ENCODE measurements around the gene PSMD11. TPM values are rescaled to one million over a fixed set of nuclear protein-coding genes. Genes with fewer than 3 reads are reported as not detected.

PSMD11 gene
- total and polyA plus RNA-seq, 4 donors, result 17.4 to 64.1 (median 53.4) TPM

DNA sequence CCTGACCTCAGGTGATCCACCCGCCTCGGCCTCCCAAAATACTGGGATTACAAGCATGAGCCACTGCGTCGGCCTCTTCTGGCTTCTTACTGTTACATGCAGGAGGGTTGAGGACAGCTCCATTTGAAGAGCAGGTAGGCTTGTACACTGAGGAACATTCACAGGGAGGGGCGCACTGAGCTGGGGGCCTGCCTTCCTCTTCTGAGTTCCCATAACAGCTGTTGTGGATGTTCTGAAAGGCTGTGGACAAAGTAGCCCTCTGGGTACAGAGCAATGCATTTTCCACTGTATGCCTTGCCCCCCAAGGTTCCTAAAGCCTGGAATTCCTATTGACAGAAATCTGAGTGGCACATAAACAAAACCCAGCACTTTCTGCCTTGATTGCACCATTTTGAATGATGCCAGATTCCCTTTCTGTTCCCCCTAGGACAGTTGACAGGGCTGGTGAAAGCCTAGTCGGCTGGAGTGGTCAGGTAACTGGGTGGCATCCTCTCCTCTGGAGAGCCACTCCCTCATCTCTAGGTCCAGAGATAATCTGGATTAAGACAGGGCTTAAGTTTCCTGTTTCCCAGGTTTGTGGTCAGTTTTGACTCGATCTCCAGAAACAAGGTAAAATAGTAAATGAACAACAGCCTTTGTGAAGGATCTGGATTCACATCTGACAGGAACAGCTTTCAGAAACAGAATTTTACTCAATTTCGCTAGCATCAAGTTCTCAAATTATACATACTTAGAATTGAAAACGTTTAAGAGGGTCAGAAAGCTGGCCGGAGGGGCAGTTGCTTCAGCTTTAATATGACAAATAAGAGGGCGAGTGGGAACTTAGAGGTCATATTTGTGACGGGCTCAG, 41.2 kb downstream of the PSMD11 start:
- peaks cover 0 to 4% of the 10 kb centered on the region in 2 donors for H3K36me3 ChIP-seq (ENCODE audit: control insufficient read depth in 1 of 2, insufficient read depth in 2 of 2, low read length in 1 of 2)
- no peaks in the 10 kb centered on the region for H3K4me1 ChIP-seq (ENCODE audit: control insufficient read depth in 1 of 2, insufficient read depth in 2 of 2, low read length in 2 of 2)
- H3K9me3 ChIP-seq (ENCODE audit: control insufficient read depth, low read length), result no peaks in the 10 kb centered on the region
- intact Hi-C loops (cut with DNase I), result loop anchor here in 1 of 2 donors (5.0 to 10.0 kb wide), 3 partner anchors 172 to 509 kb away; partner anchors contain the start of gene SPACA3
- no peak overlapping the region for H3K27ac ChIP-seq (ENCODE audit: low read depth in 1 of 2, low read length in 2 of 2)
- ATAC-seq (ENCODE audit: low FRiP score) (no peak), DNase-seq (no peak)
- H3K27me3 ChIP-seq (ENCODE audit: control insufficient read depth in 1 of 2, insufficient read depth in 2 of 2, low read length in 1 of 2), result no peaks in the 10 kb centered on the region
- no peak overlapping the region for H3K4me3 ChIP-seq (ENCODE audit: low read length in 2 of 2)
- WGBS, 2 donors, result 62 to 66% methylated on average over 12 of the region's 12 CpGs

DNA sequence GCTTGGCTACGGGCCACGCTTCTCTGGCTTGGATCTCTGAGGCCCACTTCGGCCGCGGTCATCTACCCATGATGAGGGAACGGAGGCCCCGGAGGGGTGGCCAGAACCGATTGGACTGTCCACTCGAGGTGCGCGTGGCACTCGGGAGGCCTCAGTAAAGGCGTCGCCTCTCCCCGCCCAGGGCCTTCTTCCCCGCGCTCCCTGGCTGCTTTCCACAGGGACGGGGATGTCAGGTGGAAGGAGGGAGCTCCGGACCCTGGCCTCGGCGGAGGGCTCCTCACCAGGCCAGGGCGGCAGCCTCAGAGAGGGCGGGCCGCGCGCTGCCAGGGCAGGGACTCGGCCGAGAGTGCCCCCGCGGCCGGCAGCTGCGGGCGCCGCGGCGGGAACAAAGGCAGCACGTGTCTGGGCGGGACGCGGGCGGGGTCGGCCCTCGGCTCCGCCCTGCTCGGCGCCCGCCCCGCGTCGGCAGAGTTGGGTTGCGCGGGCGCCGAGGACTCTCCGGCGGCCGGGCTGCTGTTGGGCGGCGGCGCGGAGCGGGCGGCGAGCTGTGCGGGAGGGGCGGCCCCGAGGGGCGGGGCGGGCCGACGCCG, 41.9 kb downstream of the PSMD11 start:
- Histone ChIP-seq H3K4me1 (ENCODE audit: control insufficient read depth in 1 of 2, insufficient read depth in 2 of 2, low read length in 2 of 2) (no peaks in the 10 kb centered on the region), H3K36me3 (ENCODE audit: control insufficient read depth in 1 of 2, insufficient read depth in 2 of 2, low read length in 1 of 2) (peaks cover 0 to 2% of the 10 kb centered on the region in 2 donors), H3K27me3 (ENCODE audit: control insufficient read depth in 1 of 2, insufficient read depth in 2 of 2, low read length in 1 of 2) (no peaks in the 10 kb centered on the region), H3K27ac (ENCODE audit: low read depth in 1 of 2, low read length in 2 of 2) (peak overlapping the region in 1 of 2 donors; percentile 28), H3K4me3 (ENCODE audit: low read length in 2 of 2) (peak overlapping the region; percentile 57 to 73), H3K9me3 (ENCODE audit: control insufficient read depth, low read length) (no peaks in the 10 kb centered on the region)
- WGBS, 2 donors, result 4 to 6% methylated on average over 32 to 72 of the region's 72 CpGs
- ATAC-seq (ENCODE audit: low FRiP score) (peak; percentile 85), DNase-seq (peak; percentile 71 to 89)
- intact Hi-C loops (cut with DNase I), result loop anchor here in 1 of 2 donors (5.0 to 10.0 kb wide), 3 partner anchors 171 to 509 kb away; partner anchors contain the start of gene SPACA3

DNA sequence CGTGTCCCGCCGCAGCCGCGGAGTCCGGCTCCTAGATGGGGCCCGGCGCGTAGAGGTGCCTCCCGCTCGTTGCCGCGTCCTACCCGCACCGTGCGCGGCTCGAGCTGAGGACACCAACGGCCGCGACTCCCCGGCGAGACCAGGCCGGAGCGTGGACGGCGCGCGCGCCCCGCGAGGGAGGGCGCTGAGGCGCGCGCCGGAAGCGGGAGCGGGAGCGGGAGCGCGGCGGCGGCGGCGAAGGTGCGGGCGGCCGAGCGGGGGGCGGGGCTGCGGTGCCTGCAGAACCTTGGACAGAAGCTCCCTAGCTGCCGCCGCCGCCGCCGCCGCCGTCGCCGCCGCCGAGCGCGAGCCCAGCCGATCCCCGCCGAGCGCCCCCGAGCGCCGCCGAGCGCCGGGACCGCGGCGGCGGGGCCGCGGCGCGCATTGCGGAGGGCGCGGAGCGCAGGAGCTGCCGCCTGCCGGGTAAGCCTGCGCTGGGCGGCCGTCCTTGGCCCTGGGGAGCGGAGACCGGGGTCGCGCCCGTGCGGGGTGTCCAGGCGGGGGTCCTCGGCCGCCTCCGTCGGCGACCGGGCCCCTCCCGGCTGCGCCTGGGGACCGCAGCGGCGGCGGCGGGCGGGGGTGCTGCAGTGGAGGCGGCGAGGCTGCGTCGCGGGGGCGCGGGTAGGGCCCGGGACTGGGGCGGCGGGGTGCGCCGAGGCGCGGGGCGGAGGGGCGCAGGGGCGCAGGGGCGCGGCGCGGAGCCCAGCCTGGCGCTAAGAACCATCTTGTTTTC, 42.6 kb downstream of the PSMD11 start, which contains the start of gene CDK5R1:
Gene CDK5R1, plus strand, starts transcription at position 293 of the 772 bp plus-strand sequence. CDS start 628 bp downstream, outside the sequence.
- Histone ChIP-seq H3K4me1 (ENCODE audit: control insufficient read depth in 1 of 2, insufficient read depth in 2 of 2, low read length in 2 of 2) (no peaks in the 10 kb centered on the region), H3K36me3 (ENCODE audit: control insufficient read depth in 1 of 2, insufficient read depth in 2 of 2, low read length in 1 of 2) (peaks cover 0 to 2% of the 10 kb centered on the region in 2 donors), H3K4me3 (ENCODE audit: low read length in 2 of 2) (peak within 1 kb of the TSS; percentile 57 to 73), H3K9me3 (ENCODE audit: control insufficient read depth, low read length) (no peaks in the 10 kb centered on the region), H3K27ac (ENCODE audit: low read depth in 1 of 2, low read length in 2 of 2) (peak within 1 kb of the TSS in 1 of 2 donors; percentile 28), H3K27me3 (ENCODE audit: control insufficient read depth in 1 of 2, insufficient read depth in 2 of 2, low read length in 1 of 2) (no peaks in the 10 kb centered on the region)
- ATAC-seq (ENCODE audit: low FRiP score) (no peak), DNase-seq (peak; percentile 79 to 88)
- intact Hi-C loops (cut with DNase I), result loop anchor here in 1 of 2 donors (5.0 to 10.0 kb wide), 3 partner anchors 170 to 508 kb away; partner anchors contain the start of gene SPACA3
- 0% methylated on average over 52 to 135 of the region's 135 CpGs for WGBS, 2 donors

DNA sequence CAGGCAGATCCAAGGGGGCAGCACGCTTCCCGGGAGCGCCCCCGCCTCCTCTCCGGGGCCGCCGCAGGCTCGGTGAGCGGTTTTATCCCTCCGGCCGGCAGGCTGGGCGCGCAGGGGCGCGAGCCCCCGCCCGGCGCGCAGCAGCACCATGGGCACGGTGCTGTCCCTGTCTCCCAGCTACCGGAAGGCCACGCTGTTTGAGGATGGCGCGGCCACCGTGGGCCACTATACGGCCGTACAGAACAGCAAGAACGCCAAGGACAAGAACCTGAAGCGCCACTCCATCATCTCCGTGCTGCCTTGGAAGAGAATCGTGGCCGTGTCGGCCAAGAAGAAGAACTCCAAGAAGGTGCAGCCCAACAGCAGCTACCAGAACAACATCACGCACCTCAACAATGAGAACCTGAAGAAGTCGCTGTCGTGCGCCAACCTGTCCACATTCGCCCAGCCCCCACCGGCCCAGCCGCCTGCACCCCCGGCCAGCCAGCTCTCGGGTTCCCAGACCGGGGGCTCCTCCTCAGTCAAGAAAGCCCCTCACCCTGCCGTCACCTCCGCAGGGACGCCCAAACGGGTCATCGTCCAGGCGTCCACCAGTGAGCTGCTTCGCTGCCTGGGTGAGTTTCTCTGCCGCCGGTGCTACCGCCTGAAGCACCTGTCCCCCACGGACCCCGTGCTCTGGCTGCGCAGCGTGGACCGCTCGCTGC, 43.3 kb downstream of the PSMD11 start:
- Histone ChIP-seq H3K27ac (ENCODE audit: low read depth in 1 of 2, low read length in 2 of 2) (no peak overlapping the region), H3K9me3 (ENCODE audit: control insufficient read depth, low read length) (no peaks in the 10 kb centered on the region), H3K4me3 (ENCODE audit: low read length in 2 of 2) (peak overlapping the region; percentile 57 to 73), H3K27me3 (ENCODE audit: control insufficient read depth in 1 of 2, insufficient read depth in 2 of 2, low read length in 1 of 2) (no peaks in the 10 kb centered on the region), H3K4me1 (ENCODE audit: control insufficient read depth in 1 of 2, insufficient read depth in 2 of 2, low read length in 2 of 2) (no peaks in the 10 kb centered on the region), H3K36me3 (ENCODE audit: control insufficient read depth in 1 of 2, insufficient read depth in 2 of 2, low read length in 1 of 2) (no peaks in the 10 kb centered on the region)
- intact Hi-C loops (cut with DNase I), result loop anchor here in 1 of 2 donors (5.0 to 10.0 kb wide), 3 partner anchors 170 to 507 kb away; partner anchors contain the start of gene SPACA3
- WGBS, 2 donors, result 35 to 39% methylated on average over 54 to 59 of the region's 59 CpGs
- DNase-seq (no peak), ATAC-seq (ENCODE audit: low FRiP score) (no peak)

DNA sequence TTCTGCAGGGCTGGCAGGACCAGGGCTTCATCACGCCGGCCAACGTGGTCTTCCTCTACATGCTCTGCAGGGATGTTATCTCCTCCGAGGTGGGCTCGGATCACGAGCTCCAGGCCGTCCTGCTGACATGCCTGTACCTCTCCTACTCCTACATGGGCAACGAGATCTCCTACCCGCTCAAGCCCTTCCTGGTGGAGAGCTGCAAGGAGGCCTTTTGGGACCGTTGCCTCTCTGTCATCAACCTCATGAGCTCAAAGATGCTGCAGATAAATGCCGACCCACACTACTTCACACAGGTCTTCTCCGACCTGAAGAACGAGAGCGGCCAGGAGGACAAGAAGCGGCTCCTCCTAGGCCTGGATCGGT, 43.9 kb downstream of the PSMD11 start:
- ATAC-seq (ENCODE audit: low FRiP score) (no peak), DNase-seq (no peak)
- H3K27ac ChIP-seq (ENCODE audit: low read depth in 1 of 2, low read length in 2 of 2), result no peak overlapping the region
- intact Hi-C loops (cut with DNase I), result loop anchor here in 1 of 2 donors (5.0 to 10.0 kb wide), 3 partner anchors 169 to 507 kb away; partner anchors contain the start of gene SPACA3
- WGBS, 2 donors, result 93 to 96% methylated on average over 16 of the region's 16 CpGs
- no peaks in the 10 kb centered on the region for H3K4me1 ChIP-seq (ENCODE audit: control insufficient read depth in 1 of 2, insufficient read depth in 2 of 2, low read length in 2 of 2)
- no peaks in the 10 kb centered on the region for H3K9me3 ChIP-seq (ENCODE audit: control insufficient read depth, low read length)
- no peaks in the 10 kb centered on the region for H3K27me3 ChIP-seq (ENCODE audit: control insufficient read depth in 1 of 2, insufficient read depth in 2 of 2, low read length in 1 of 2)
- H3K36me3 ChIP-seq (ENCODE audit: control insufficient read depth in 1 of 2, insufficient read depth in 2 of 2, low read length in 1 of 2), result no peaks in the 10 kb centered on the region
- no peak overlapping the region for H3K4me3 ChIP-seq (ENCODE audit: low read length in 2 of 2)

DNA sequence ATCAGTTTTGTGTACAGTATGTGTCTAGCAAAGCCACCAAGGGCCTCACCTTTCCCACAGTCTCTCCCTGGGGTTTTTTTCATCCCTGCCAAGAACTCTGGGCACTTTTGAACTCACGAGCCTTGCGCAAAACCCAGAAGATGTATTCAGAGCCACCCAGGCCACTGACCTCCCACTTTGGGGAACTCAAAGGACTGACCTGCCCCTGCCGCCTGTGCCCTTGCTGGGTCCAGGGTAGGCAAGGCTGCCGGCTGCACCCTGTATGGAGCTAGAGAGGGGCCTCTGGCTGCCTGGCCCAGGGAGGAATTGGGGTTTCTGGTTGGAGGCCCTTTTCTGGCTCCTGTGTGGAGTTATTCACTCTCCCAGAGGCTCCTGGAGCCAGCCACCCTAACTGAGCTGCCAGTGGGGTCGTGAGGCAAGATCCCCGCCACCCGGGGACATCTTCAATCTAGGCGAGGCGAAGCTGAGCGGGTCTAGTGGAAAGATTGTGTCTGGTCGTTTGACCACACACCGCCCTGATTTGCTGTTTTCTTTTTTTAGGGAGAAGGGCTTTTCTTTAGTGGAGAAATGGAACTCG, 44.4 kb downstream of the PSMD11 start:
- no peaks in the 10 kb centered on the region for H3K4me1 ChIP-seq (ENCODE audit: control insufficient read depth in 1 of 2, insufficient read depth in 2 of 2, low read length in 2 of 2)
- DNase-seq (no peak), ATAC-seq (ENCODE audit: low FRiP score) (no peak)
- no peak overlapping the region for H3K4me3 ChIP-seq (ENCODE audit: low read length in 2 of 2)
- H3K36me3 ChIP-seq (ENCODE audit: control insufficient read depth in 1 of 2, insufficient read depth in 2 of 2, low read length in 1 of 2), result no peaks in the 10 kb centered on the region
- H3K27me3 ChIP-seq (ENCODE audit: control insufficient read depth in 1 of 2, insufficient read depth in 2 of 2, low read length in 1 of 2), result no peaks in the 10 kb centered on the region
- intact Hi-C loops (cut with DNase I), result loop anchor here in 1 of 2 donors (5.0 to 10.0 kb wide), 3 partner anchors 169 to 506 kb away; partner anchors contain the start of gene SPACA3
- no peaks in the 10 kb centered on the region for H3K9me3 ChIP-seq (ENCODE audit: control insufficient read depth, low read length)
- WGBS, 2 donors, result 96% methylated on average over 13 of the region's 13 CpGs
- no peak overlapping the region for H3K27ac ChIP-seq (ENCODE audit: low read depth in 1 of 2, low read length in 2 of 2)

DNA sequence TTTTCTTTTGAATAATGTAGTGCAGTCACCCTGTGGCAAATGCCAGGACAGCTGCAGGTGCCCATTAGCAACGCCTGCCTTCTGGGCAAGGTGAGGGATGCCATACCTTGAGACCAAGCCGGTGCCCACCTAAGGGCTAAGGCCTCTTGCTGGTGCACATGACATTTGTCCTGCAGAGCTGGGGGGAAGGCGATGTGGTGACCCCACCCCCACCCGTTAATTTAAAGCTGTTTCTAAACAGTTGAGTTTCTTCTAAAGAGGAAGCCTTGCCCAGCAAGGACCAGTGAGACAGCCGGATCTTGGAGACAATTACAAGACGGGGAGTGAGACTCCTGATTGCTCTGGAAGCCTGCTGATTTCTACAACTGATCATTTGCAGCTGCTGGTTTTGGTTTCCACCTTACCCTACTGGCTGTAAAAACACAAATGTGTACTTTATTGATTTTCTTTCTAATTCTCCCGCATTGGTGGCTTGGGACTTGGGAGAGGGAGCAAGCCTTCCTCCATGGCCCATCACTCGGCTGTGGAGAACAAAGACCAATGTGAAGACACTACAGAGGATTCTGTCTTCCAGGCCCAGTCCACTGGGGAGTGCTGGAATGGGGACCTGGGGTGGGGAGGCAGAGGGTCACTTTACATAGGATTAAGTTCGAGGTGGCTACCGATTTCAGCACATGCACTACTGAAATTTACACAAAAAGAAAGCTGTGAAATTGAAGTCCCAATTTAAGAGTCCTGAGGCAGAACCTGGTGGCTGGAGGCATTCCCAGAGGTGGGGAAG, 45.2 kb downstream of the PSMD11 start:
- Histone ChIP-seq H3K9me3 (ENCODE audit: control insufficient read depth, low read length) (no peaks in the 10 kb centered on the region), H3K27me3 (ENCODE audit: control insufficient read depth in 1 of 2, insufficient read depth in 2 of 2, low read length in 1 of 2) (no peaks in the 10 kb centered on the region), H3K27ac (ENCODE audit: low read depth in 1 of 2, low read length in 2 of 2) (no peak overlapping the region), H3K4me1 (ENCODE audit: control insufficient read depth in 1 of 2, insufficient read depth in 2 of 2, low read length in 2 of 2) (no peaks in the 10 kb centered on the region), H3K36me3 (ENCODE audit: control insufficient read depth in 1 of 2, insufficient read depth in 2 of 2, low read length in 1 of 2) (no peaks in the 10 kb centered on the region), H3K4me3 (ENCODE audit: low read length in 2 of 2) (no peak overlapping the region)
- no peak for ATAC-seq (ENCODE audit: low FRiP score)
- no peak for DNase-seq
- 92 to 93% methylated on average over 10 of the region's 10 CpGs for WGBS, 2 donors
- intact Hi-C loops (cut with DNase I), result loop anchor here in 1 of 2 donors (5.0 to 10.0 kb wide), 3 partner anchors 168 to 505 kb away; partner anchors contain the start of gene SPACA3

Data from aorta (tissue), 5 donors.